Left colon (tissue), 2 donors: ENCODE results near the gene CDAN1. TPM values are rescaled to one million over a fixed set of nuclear protein-coding genes. Genes with fewer than 3 reads are reported as not detected.
"Not testable (repeated sequence)": the region's sequence is repeated elsewhere in the genome, so short reads cannot be mapped to it uniquely, and the experiment has no call there.

Source experiments
- ATAC-seq: fragments of 200-7000 bp; cut with Tn5 transposase; one replicate; pipeline ENCODE4 v1.9.1; 2020; ENCODE audit warnings: mild to moderate bottlenecking, moderate library complexity
- DNase-seq, 2 donors: peaks; one replicate each; pipeline ENCODE4 v3.0.0-alpha.2; 2020
- intact Hi-C, 2 donors: fragments of 100-400 bp; cut with DNase I in 1 of 2; cut with micrococcal nuclease in 1 of 2; formaldehyde crosslinking; loops; one replicate each; pipeline versions ENCODE4 v1.11.2 to v1.14.0; 2022; cut with DNase I, micrococcal nuclease
- total RNA-seq, 2 donors: library from RNA; stranded (reverse); fragmentation: NEBNext Ultra II Directional; extraction: Animal tissue kit (Norgen Biotek cat#: 25700); gene quantifications; one replicate each; pipeline ENCODE4 v1.2.1, GENCODE V29; 2021
- donor health status: DM: no; HTN: no; CAD: no.
- donor health status: DM: yes; HTN: yes; CAD: no.

The CDAN1 gene
- total RNA-seq, 2 donors from 2014 or later, result 13.8 TPM

GRCh38 chr15:42681119-42681518 lies 55.8 kb downstream of the CDAN1 start:
- intact Hi-C loops, result no loop called here
- DNase-seq, result no peak
- no peak for ATAC-seq

GRCh38 chr15:42680142-42680482 lies 56.8 kb downstream of the CDAN1 start:
- intact Hi-C loops, DNase-seq, ATAC-seq: not testable (repeated sequence)

- intact Hi-C loops, result no loop called here
- DNase-seq, result no peak
- no peak for ATAC-seq
Measured at GRCh38 chr15:42679285-42680141, 57.4 kb downstream of the CDAN1 start.

DNA sequence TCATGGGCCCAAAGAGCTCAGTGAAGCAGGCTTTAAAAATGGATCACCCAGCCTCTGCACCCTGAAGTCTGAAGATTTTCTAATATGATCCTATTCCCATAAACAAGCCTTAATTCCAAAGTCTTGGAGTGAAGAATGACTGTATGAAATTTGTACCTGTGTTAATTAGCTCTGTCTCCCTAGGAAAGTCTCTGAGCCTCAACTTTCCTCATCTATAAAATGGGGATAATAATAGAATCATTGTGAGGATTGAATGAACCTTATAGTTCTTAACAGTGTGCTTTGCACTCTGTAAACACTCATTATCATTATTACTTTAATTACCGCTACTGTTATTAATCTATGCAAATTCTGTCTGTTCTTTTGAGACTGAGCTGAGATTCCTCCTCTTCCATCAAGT lies 61.9 kb downstream of the CDAN1 start:
- no peak for DNase-seq
- intact Hi-C loops, result no loop called here
- ATAC-seq, result no peak

DNA sequence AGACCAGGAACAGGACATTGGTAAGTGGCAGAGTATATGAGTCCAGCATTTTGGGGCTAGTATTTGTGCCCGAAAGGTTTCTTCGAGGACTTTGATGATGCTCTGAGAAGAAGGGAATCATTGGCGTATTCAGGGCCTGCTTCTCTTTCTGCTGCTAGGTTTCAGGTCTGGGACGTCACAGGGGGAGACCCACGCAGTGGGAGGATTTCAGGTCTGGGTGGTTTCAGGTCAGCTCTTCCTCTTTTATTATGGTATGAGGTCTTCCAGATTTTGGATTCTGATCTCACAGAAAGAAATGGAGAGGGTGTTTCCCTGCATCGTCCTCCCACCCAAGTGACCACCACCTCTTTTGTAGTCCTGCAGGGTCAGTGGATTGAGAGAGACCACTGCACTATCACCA lies 62.5 kb downstream of the CDAN1 start:
- ATAC-seq (no peak), DNase-seq (no peak)
- intact Hi-C loops, result no loop called here

Other genes starting within 250 kb of the CDAN1 start
- 10 to 100 TPM; 32.8 to 48.6 TPM for gene ZNF106, start 246.0 kb downstream of the CDAN1 start, total RNA-seq
- 10 to 100 TPM; 62.4 to 97.3 TPM for gene SNAP23, start 241.5 kb downstream of the CDAN1 start, total RNA-seq
- gene LRRC57, start 188.3 kb downstream of the CDAN1 start, total RNA-seq, result 10 to 100 TPM; 27.4 to 32.2 TPM
- gene HAUS2, start 188.3 kb downstream of the CDAN1 start, total RNA-seq, result 10 to 100 TPM; 10.5 to 13.2 TPM
- gene STARD9, start 161.5 kb downstream of the CDAN1 start, total RNA-seq, result 1 to 10 TPM; 5.0 to 7.2 TPM
- 10 to 100 TPM in 1 of 2 donors, 1 to 10 TPM in 1; 9.7 to 12.3 TPM for gene TTBK2, start 183.7 kb upstream of the CDAN1 start, total RNA-seq